Heart right ventricle (tissue), 16 donors: ENCODE data around the gene ACE2. TPM values are rescaled to one million over a fixed set of nuclear protein-coding genes. Genes with fewer than 3 reads are reported as not detected.

Experiments used
- ATAC-seq, 8 donors: fragments of 200-7000 bp; cut with Tn5 transposase; one replicate each; pipeline ENCODE4 v1.9.1; 2020; ENCODE audit warnings: mild to moderate bottlenecking in 8 of 8, moderate library complexity in 8 of 8, moderate number of reproducible peaks in 1 of 8
- DNase-seq, 2 donors: peaks; one replicate each; pipeline ENCODE4 v3.0.0-alpha.2; 2020
- H3K27ac ChIP-seq, 10 donors: fragments of 200-600 bp; sonication (generic) in 2 of 10; one replicate each; pipeline versions ENCODE4 v1.5.0 to v1.8.0; 2020 to 2022; ENCODE audit warnings: mild to moderate bottlenecking in 3 of 10
- H3K27me3 ChIP-seq, 7 donors: fragments of 200-600 bp; one replicate each; pipeline ENCODE4 v1.8.0; 2021 to 2022; ENCODE audit warnings: mild to moderate bottlenecking in 2 of 7
- H3K36me3 ChIP-seq, 9 donors: fragments of 200-600 bp; sonication (generic) in 1 of 9; one replicate each; pipeline versions ENCODE4 v1.5.0 to v1.8.0; 2020 to 2022; ENCODE audit warnings: mild to moderate bottlenecking in 2 of 9
- H3K4me1 ChIP-seq, 9 donors: fragments of 200-600 bp; sonication (generic) in 1 of 9; one replicate each; pipeline versions ENCODE4 v1.5.0 to v1.8.0; 2020 to 2022; ENCODE audit warnings: mild to moderate bottlenecking in 4 of 9
- H3K4me3 ChIP-seq, 10 donors: fragments of 200-600 bp; sonication (generic) in 2 of 10; one replicate each; pipeline versions ENCODE4 v1.5.0 to v1.8.0; 2020 to 2022; ENCODE audit warnings: mild to moderate bottlenecking in 7 of 10, moderate library complexity in 2 of 10
- H3K9me3 ChIP-seq, 11 donors: fragments of 200-600 bp in 10 of 11; sonication (generic) in 2 of 11; one replicate each; pipeline versions ENCODE4 v1.5.0 to v1.8.0; 2013 to 2022; ENCODE audit warnings: mild to moderate bottlenecking in 2 of 11, control low read depth in 1 of 11, moderate library complexity in 1 of 11
- CTCF ChIP-seq, 9 donors: fragments of 200-600 bp; sonication (generic) in 2 of 9; IDR thresholded peaks; one replicate each; pipeline versions ENCODE4 v1.5.0 to v1.8.0; 2021 to 2022; ENCODE audit warnings: antibody characterized with exemption in 9 of 9, mild to moderate bottlenecking in 5 of 9, moderate library complexity in 1 of 9
- whole genome bisulfite sequencing, 2 donors: extraction: QIAGEN DNeasy Blood & Tissue Kit; methylation state at CpG; one replicate each; pipeline ENCODE4 v1.1.7; 2013; ENCODE audit warnings: inconsistent platforms in 1 of 2; 5-methylcytosine and 5-hydroxymethylcytosine counted together
- intact Hi-C, 10 donors: fragments of 100-400 bp; cut with DNase I; formaldehyde crosslinking; loops; one replicate each; pipeline versions ENCODE4 v1.11.1 to v1.14.2; 2022
- polyA plus RNA-seq, 2 donors: library from polyadenylated mRNA; stranded (reverse); fragments of 200-250 nt; gene quantifications; one replicate each; pipeline ENCODE4 v1.2.3, GENCODE V29; 2013
- total RNA-seq, 10 donors: library from RNA; stranded (reverse); fragmentation: NEBNext Ultra II Directional in 3 of 10; extraction: Animal tissue kit (Norgen Biotek cat#: 25700) in 3 of 10; gene quantifications; one replicate each; pipeline versions ENCODE4 v1.2.1 to v1.2.4, GENCODE V29; 2021 to 2023
- donor health status: Arrhythmogenic right ventricular cardiomyopathy.
- donor health status: ischemic (EF 13 %, LVEDD 7.1; RV severe dilation, severe dysfunction).
- donor health status: healthy with polysubstance abuse.
- donor health status: DM: no; HTN: yes; CAD: no.
- donor health status: DM: no; HTN: no; CAD: no.
- donor health status: ischemic (EF 25% LVEDD 6.9; RV normal size, moderate dysfunction).
- donor health status: ischemic (EF 25% LVEDD 5.7; RV mildly dilated, moderate dysfunction).
- donor health status: healthy.
- donor health status: DM: yes; HTN: yes; CAD: no.
- donor health status: Ischemic cardiomyopathy.
- donor health status: ischemic (EF 35%, LVEDD 5.7; RV mildly dilated, moderate dysfunction).
- donor health status: nonischemic (EF 11% LVEDD 7.7; RV severe dilation, severe dysfunction).
- donor health status: DM: yes; HTN: yes; CAD: no.
- donor health status: PGD.
- donor health status: ischemic (EF 29% LVEDD 5.4; RV normal size, mild dysfunction).
- donor health status: nonischemic (EF 23%, LVEDD 6.1; RV moderate dilation, normal function).

The ACE2 gene
- total and polyA plus RNA-seq, 12 donors = 6.7 to 42.4 (median 17.8) TPM

DNA sequence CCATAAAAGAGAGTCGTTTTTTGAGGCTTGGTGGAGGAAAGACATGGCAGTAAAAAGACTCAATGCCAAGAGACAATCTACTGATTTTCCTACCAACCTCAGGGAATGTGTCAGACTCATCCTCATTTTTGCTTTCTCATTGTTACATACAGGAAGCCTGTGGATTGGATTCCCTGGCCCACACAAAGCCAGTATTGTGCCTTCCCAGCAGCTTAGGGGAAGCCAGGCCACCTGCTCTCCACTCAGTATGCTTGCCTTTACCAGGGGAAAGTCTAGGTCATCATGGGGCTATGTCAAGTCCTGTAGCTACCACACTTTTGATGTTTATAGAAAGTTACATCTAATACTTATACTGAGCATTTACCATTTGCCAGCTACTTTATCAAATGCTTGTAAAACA, 89.2 kb downstream of the ACE2 start:
- no peak for TF ChIP-seq CTCF (IDR thresholded peaks at IDR 0.05)
- intact Hi-C loops = no loop called here

More for the DNA sequence above, 89.2 kb downstream of the ACE2 start:
- Histone ChIP-seq H3K27me3 (peaks cover 0 to 68% (median 0%) of the 10 kb centered on the region in 7 donors), H3K27ac (no peak overlapping the region), H3K4me1 (peaks cover 0 to 6% (median 0%) of the 10 kb centered on the region in 9 donors), H3K36me3 (no peaks in the 10 kb centered on the region), H3K4me3 (no peak overlapping the region), H3K9me3 (no peaks in the 10 kb centered on the region)
- WGBS, 2 donors = 56 to 67% methylated on average over 1 of the region's 1 CpG
- no peak for DNase-seq
- ATAC-seq = no peak

Other genes starting within 250 kb of the ACE2 start
- gene VEGFD, start 216.5 kb downstream of the ACE2 start, total RNA-seq = 10 to 100 TPM in 2 of 10 donors, 1 to 10 TPM in 8; 1.4 to 21.0 (median 4.4) TPM
- gene VEGFD, start 216.5 kb downstream of the ACE2 start, polyA plus RNA-seq = 10 to 100 TPM in 1 of 2 donors, 1 to 10 TPM in 1; 1.1 to 18.9 TPM
- gene PIR, start 107.6 kb downstream of the ACE2 start, total RNA-seq = 10 to 100 TPM in 4 of 10 donors, 1 to 10 TPM in 6; 4.9 to 17.8 (median 9.4) TPM
- gene PIR, start 107.6 kb downstream of the ACE2 start, polyA plus RNA-seq = 10 to 100 TPM in 1 of 2 donors, 1 to 10 TPM in 1; 8.6 to 15.7 TPM
- gene BMX, start 100.2 kb downstream of the ACE2 start, total RNA-seq = 1 to 10 TPM in 9 of 10 donors, under 1 TPM in 1; 0.97 to 6.1 (median 2.9) TPM
- 1 to 10 TPM; 2.1 to 2.6 TPM for gene BMX, start 100.2 kb downstream of the ACE2 start, polyA plus RNA-seq
- 1 to 10 TPM in 2 of 10 donors, under 1 TPM in 8; 0.17 to 1.4 (median 0.86) TPM for gene CLTRN, start 63.8 kb upstream of the ACE2 start, total RNA-seq
- 1 to 10 TPM in 1 of 2 donors, under 1 TPM in 1; 0.07 to 2.4 TPM for gene CLTRN, start 63.8 kb upstream of the ACE2 start, polyA plus RNA-seq
- gene CA5B, start 137.3 kb upstream of the ACE2 start, total RNA-seq = 1 to 10 TPM; 2.4 to 4.9 (median 3.3) TPM
- gene CA5B, start 137.3 kb upstream of the ACE2 start, polyA plus RNA-seq = 1 to 10 TPM in 1 of 2 donors, under 1 TPM in 1; 0.77 to 1.8 TPM
- gene ZRSR2, start 189.5 kb upstream of the ACE2 start, total RNA-seq = 1 to 10 TPM; 6.3 to 9.9 (median 7.4) TPM
- 10 to 100 TPM in 1 of 2 donors, 1 to 10 TPM in 1; 8.6 to 25.3 TPM for gene ZRSR2, start 189.5 kb upstream of the ACE2 start, polyA plus RNA-seq